ENCODE measurements around the gene ABHD5. TPM values are rescaled to one million over a fixed set of nuclear protein-coding genes. Genes with fewer than 3 reads are reported as not detected.

The ABHD5 gene
- total and polyA plus RNA-seq, 10 of the 15 experiments (the other 5 are each of a cell fraction or from before 2014, with no cell fraction given): 5.5 to 24.4 (median 9.5) TPM

GRCh38 chr3:43752905-43753304, 62.2 kb downstream of the ABHD5 start:
- Histone ChIP-seq H3K9ac (ENCODE audit: control insufficient read depth, insufficient read depth, low read length) (no peak overlapping the region), H3K4me1 (ENCODE audit: control insufficient read depth, insufficient read depth, low read length) (no peaks in the 10 kb centered on the region), H3K79me2 (ENCODE audit: control insufficient read depth, insufficient read depth, low read length) (no peaks in the 10 kb centered on the region), H3K36me3 (ENCODE audit: control insufficient read depth in 2 of 2, insufficient read depth in 2 of 2, low read length in 1 of 2) (no peaks in the 10 kb centered on the region), H3K4me2 (ENCODE audit: control insufficient read depth, insufficient read depth) (no peak overlapping the region), H3K9me3 (replicated peaks; ENCODE audit: control insufficient read depth, insufficient read depth, low read length) (no peaks in the 10 kb centered on the region), H2AFZ (ENCODE audit: control insufficient read depth, low read depth, low read length) (no peak overlapping the region), H4K20me1 (ENCODE audit: control insufficient read depth, insufficient read depth) (no peaks in the 10 kb centered on the region), H3K4me3 (no peak overlapping the region), H3K27ac (ENCODE audit: control insufficient read depth, insufficient read depth) (no peak overlapping the region), H3K27me3 (replicated peaks in 1 of 2; ENCODE audit: control insufficient read depth in 2 of 2, insufficient read depth in 2 of 2, low read length in 1 of 2) (no peaks in the 10 kb centered on the region; a peak in 2 of 4 replicates)
- intact Hi-C loops (cut with micrococcal nuclease; ENCODE audit: unreplicated experiment): no loop called here
- in situ Hi-C loops (cut with MboI): no loop called here
- WGBS (ENCODE audit: insufficient coverage, insufficient replicate concordance, low lambda C conversion rate, missing lambda C conversion rate): 67% methylated on average over 3 of the region's 3 CpGs
- FAIRE-seq (no peak), DNase-seq (ENCODE audit: low read depth, low spot score) (no peak), ATAC-seq (no peak)
- CTCF ChIA-PET: interaction anchor here (1.4 to 1.9 kb wide), 2 partner anchors 16 to 209 kb away, joined by 4 read pairs; no protein-coding TSS in a partner anchor
- SMC1A ChIA-PET (ENCODE audit: uncharacterized antibody, unreplicated experiment): no interaction called here
- TF ChIP-seq POU2F2 (IDR thresholded peaks at IDR 0.05; ENCODE audit: borderline replicate concordance, low read depth, low read length): no peak
- TF ChIP-seq RUNX3 (IDR thresholded peaks at IDR 0.05; ENCODE audit: low read length): no peak
- TF ChIP-seq RB1 (IDR thresholded peaks at IDR 0.05; ENCODE audit: borderline replicate concordance): no peak
- TF ChIP-seq HDAC2 (IDR thresholded peaks at IDR 0.05): no peak
- no peak for TF ChIP-seq CREB1 (IDR thresholded peaks at IDR 0.05; ENCODE audit: low read depth)
- TF ChIP-seq TCF12 (IDR thresholded peaks at IDR 0.05; ENCODE audit: low read depth, low read length): no peak
- no TSS peak for BruUV-seq (replicated peaks)
- RAD21 ChIA-PET (ENCODE audit: unreplicated experiment): no interaction called here
- POLR2A ChIA-PET: no interaction called here

- H3K4me3 ChIP-seq: no peak overlapping the region
- POLR2A ChIA-PET: no interaction called here
- no peak overlapping the region for H3K9ac ChIP-seq (ENCODE audit: control insufficient read depth, insufficient read depth, low read length)
- SMC1A ChIA-PET (ENCODE audit: uncharacterized antibody, unreplicated experiment): no interaction called here
- H4K20me1 ChIP-seq (ENCODE audit: control insufficient read depth, insufficient read depth): no peaks in the 10 kb centered on the region
- RAD21 ChIA-PET (ENCODE audit: unreplicated experiment): interaction anchor here (0.5 kb wide), 1 partner anchor 13 kb away, joined by 3 read pairs; no protein-coding TSS in a partner anchor
- H3K4me1 ChIP-seq (ENCODE audit: control insufficient read depth, insufficient read depth, low read length): no peaks in the 10 kb centered on the region
- H3K9me3 ChIP-seq (replicated peaks; ENCODE audit: control insufficient read depth, insufficient read depth, low read length): no peaks in the 10 kb centered on the region
- no peak overlapping the region for H3K4me2 ChIP-seq (ENCODE audit: control insufficient read depth, insufficient read depth)
- in situ Hi-C loops (cut with MboI): no loop called here
- FAIRE-seq (no peak), ATAC-seq (no peak), DNase-seq (ENCODE audit: low read depth, low spot score) (no peak)
- H3K36me3 ChIP-seq (ENCODE audit: control insufficient read depth in 2 of 2, insufficient read depth in 2 of 2, low read length in 1 of 2): no peaks in the 10 kb centered on the region
- CTCF ChIA-PET: interaction anchor here (0.9 to 2.0 kb wide), 4 partner anchors 13 to 210 kb away, joined by 3 to 5 read pairs (median 4); no protein-coding TSS in a partner anchor
- H3K27me3 ChIP-seq (replicated peaks in 1 of 2; ENCODE audit: control insufficient read depth in 2 of 2, insufficient read depth in 2 of 2, low read length in 1 of 2): no peaks in the 10 kb centered on the region; a peak in 2 of 4 replicates
- no TSS peak for BruUV-seq (replicated peaks)
- no peak overlapping the region for H3K27ac ChIP-seq (ENCODE audit: control insufficient read depth, insufficient read depth)
- WGBS (ENCODE audit: insufficient coverage, insufficient replicate concordance, low lambda C conversion rate, missing lambda C conversion rate): 22% methylated on average over 5 of the region's 5 CpGs
- H2AFZ ChIP-seq (ENCODE audit: control insufficient read depth, low read depth, low read length): no peak overlapping the region
- H3K79me2 ChIP-seq (ENCODE audit: control insufficient read depth, insufficient read depth, low read length): no peaks in the 10 kb centered on the region
- intact Hi-C loops (cut with micrococcal nuclease; ENCODE audit: unreplicated experiment): no loop called here
- TF ChIP-seq POLR2A (IDR thresholded peaks at IDR 0.05; ENCODE audit: low read depth, low read length) (no peak), NFIC (IDR thresholded peaks at IDR 0.05; ENCODE audit: low read depth, low read length) (no peak), CTCF (IDR thresholded peaks at IDR 0.05 in 2 of 3, conservative IDR thresholded peaks at IDR 0.05 in 1 of 3; ENCODE audit: control insufficient read depth in 2 of 3, extremely low read depth in 1 of 3, insufficient read depth in 1 of 3, low read depth in 3 of 3, low read length in 3 of 3) (no peak), SPI1 (IDR thresholded peaks at IDR 0.05; ENCODE audit: borderline replicate concordance, insufficient read depth, low read depth, low read length) (no peak), SUPT20H (IDR thresholded peaks at IDR 0.05; ENCODE audit: borderline replicate concordance, control insufficient read depth, low read depth, low read length) (no peak), PAX5 (IDR thresholded peaks at IDR 0.05; ENCODE audit: borderline replicate concordance, low read depth, low read length) (no peak), POLR2AphosphoS5 (IDR thresholded peaks at IDR 0.05; ENCODE audit: low read length) (no peak), NR2C2 (IDR thresholded peaks at IDR 0.05; ENCODE audit: borderline replicate concordance, control insufficient read depth, insufficient read length, low read depth) (no peak), GATAD2B (conservative IDR thresholded peaks at IDR 0.05; ENCODE audit: low read depth) (no peak), MAX (IDR thresholded peaks at IDR 0.05; ENCODE audit: low read depth, low read length) (no peak)
These were observed 63.3 kb downstream of the ABHD5 start for GRCh38 chr3:43753741-43754715.

Measured in GM12878 (cell line).